ENCODE data around the gene CSHL1.

GRCh38 chr17:63916566-63917185, 5.6 kb upstream of the CSHL1 start:
- TF ChIP-seq EZH2phosphoT487 (IDR thresholded peaks at IDR 0.05; ENCODE audit: low read depth) = no peak
- no peak for TF ChIP-seq CTCF (IDR thresholded peaks at IDR 0.05; ENCODE audit: low read depth, low read length)

All from OCI-LY3 (cell line).